T-helper 22 cell (primary cell): ENCODE results near the gene CEP126.

Experiments
- DNase-seq: peaks from one replicate; pipeline ENCODE4 v3.0.0-alpha.2; 2020; ENCODE audit warnings: low read depth

CEP126 gene, protein sequence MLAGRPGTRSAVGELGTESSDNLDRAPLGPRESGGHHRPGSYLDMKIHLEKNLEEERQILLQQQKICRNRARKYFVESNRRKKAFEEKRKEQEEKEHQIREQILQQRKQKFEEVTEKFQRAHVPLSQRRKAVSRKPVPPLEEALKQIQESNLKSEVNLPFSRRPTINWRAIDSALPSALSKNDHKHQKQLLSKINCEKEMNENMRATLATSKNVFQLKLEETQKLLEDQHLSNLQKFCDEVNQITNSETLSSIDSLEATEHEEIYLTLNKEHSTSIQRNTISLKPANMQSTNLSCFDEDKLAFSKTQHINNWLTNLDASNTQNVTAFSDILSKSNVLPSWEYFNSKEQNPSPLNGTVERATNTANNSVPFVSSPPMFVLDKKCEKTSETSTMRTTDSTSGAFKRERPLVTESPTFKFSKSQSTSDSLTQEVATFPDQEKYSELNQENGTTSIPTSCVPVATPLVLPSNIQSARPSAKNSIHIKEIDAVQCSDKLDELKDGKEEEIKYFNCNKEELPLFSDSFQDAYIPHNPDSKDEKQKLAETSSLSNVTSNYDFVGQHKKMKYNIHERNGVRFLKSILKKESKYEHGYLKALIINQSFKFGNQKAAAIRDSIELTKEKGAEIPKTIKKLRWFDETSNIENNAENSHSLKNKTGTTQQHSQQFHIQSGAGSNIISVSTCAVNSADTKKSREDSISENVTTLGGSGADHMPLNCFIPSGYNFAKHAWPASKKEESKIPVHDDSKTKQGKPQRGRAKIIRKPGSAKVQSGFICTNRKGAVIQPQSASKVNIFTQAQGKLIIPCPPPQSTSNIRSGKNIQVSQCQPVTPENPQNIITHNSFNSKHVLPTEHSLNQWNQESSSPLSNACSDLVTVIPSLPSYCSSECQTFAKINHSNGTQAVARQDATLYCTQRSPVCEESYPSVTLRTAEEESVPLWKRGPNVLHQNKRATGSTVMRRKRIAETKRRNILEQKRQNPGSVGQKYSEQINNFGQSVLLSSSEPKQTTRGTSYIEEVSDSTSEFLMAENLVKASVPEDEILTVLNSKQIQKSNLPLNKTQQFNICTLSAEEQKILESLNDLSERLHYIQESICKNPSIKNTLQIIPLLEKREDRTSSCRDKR

DNA sequence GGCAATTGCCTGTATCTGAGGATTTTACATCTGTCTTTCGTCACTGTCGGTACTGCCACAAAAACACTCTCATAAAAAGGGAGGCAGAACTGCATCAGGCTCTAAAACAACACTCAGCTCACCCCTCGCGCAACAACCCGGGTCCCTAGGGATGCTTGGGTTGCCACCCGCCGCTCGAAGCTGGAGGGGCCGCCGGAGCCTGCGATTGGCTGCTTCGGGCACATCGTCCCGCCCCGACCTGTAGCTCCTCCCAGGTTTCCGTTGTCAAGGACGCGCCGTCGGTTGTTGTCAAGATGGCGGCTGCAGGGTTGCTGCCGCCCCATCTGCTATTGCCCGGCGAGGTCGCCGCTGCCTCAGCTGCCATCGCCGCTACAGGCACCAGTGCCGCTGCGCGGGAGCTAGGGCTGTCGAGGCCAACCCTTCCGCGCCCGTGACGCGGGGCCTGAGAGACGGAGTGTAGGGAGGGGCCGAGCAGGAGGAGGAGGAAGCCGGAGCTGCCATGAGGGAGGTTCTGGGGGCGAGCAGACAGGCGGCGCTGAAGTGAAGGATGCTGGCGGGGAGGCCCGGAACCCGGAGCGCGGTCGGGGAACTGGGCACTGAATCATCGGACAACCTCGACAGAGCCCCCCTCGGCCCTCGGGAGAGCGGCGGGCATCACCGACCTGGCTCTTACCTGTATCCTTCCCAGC, at the start of gene CEP126:
Gene CEP126, plus strand, starts transcription at position 273 of the 689 bp plus-strand sequence. Its CDS starts 275 bp downstream, at position 548.
- peak; percentile 87 for DNase-seq

DNA sequence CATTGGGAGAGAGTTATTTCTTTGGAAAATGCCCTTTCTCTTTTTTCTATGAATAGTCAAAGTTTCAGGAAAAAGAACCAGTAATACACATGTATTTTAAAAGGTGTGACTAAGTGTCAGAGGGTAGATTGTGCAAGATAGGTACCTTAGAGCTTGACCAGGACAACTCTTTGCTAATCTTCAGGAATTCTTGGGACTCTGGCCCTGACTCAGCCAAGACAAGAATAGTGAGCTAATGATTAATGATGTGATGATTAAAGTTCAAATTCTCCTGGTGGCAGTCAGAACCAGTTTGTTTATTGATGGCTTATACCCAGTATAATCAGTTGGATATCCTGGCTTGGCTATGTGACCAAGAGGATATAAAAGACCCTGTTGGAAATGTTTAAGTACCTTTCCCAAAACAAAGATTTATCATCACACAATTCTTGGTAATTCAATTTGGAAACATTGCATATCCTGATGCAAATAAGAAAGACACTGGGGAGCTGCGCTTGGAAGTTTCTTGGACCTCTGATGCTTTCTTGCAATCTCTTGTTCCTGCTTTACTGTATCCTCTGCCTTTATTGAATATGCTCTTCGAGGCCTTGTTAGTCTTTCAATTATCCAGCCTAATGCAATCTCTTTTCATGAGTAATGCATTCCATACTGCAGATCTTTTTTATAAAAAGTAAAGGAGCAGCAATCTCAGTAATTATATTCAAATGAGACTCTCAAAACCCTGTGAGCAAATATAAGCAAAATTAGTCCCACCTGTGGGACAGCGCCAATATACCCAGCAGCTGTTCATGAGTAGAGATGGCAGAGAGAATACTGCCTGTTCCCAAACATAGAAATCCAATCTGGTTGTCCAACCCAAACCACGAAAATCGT, 48.0 kb upstream of the CEP126 start:
- no peak for DNase-seq

DNA sequence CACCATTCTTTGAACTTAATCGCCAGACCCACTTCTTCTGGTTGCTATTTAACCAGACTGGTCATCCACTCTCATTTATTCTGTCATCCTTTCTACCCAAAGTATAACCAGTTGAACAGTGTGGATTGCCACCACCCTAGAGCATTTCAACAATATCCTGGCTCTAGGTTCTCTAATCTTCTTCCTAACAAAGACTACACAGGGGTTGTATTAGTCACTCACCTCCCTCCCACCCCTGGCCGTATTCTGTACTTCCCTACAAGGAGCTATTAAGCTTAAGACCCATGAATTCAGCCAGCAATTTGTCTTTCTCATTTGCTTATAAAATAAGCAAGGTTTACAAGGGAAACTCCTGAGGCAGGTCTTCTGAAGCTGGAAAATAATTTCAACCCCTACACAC, 46.9 kb upstream of the CEP126 start:
- no peak for DNase-seq

DNA sequence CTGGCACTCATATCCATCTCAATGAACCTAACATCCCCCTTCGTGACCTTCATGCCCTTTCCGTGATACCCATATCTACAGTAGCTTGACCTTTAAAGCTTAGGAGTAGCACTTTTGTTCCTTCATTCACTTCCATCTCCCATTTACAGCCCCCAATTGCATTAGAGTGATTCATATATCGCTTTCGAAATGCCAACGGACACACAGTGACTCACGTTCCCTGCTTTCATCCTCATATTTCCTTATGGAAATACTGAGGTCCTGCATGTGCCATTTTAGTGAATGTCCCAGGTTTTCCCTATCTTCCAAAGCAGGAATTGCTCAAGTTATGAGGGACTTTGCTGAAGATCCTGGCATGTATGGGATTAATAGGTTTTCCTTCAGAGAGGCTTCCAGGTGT, 44.3 kb upstream of the CEP126 start:
- DNase-seq, result no peak

GRCh38 chr11:101872171-101872882, 42.5 kb upstream of the CEP126 start:
- DNase-seq, result no peak

- DNase-seq, result no peak
Measured at GRCh38 chr11:101880222-101880621, 34.6 kb upstream of the CEP126 start.

GRCh38 chr11:101881586-101881985, 33.2 kb upstream of the CEP126 start:
- no peak for DNase-seq

GRCh38 chr11:101885631-101886030, 29.2 kb upstream of the CEP126 start:
- no peak for DNase-seq

GRCh38 chr11:101889767-101890166, 25.0 kb upstream of the CEP126 start:
- DNase-seq, result no peak

DNA sequence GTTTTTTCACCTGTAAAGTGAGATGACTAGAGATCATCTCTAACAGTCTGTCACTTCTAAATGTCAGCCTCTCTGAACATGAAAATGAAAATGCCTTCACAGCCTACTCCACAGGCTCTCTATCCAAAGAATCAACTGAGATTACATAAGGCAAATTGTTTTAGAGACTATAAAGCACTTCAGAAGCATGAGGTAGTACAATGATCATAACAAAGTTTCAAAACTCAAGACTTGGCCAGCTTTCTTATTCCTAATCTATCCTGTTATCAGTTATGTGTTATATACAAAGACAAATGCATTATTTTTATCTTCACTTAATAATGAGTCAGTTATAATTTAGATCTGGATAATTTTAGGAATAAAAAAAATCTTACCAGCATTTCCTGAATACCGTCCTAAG, 20.3 kb upstream of the CEP126 start:
- no peak for DNase-seq

GRCh38 chr11:101907815-101908214, 7.0 kb upstream of the CEP126 start:
- DNase-seq, result no peak

DNA sequence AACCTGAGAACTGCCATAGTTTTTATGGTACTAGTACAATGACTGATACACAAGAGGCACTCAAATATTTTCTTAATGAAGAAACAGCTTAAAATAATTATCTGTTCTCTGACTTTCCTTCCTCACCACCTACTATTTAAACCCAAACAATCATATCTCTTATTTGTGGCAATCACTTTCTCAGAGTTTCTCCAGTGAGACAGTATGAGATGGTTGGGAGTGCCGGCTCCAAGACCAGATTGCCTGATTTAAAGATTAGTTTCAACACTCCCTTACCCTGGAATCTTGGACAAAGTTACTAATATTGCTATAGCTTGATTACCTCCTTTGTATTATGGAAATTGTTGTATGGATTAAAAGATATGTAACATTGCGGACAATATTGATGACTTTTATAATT, 5.7 kb upstream of the CEP126 start:
- no peak for DNase-seq

GRCh38 chr11:101912823-101913284, 2.0 kb upstream of the CEP126 start:
- no peak for DNase-seq

GRCh38 chr11:101913656-101914055, 1.2 kb upstream of the CEP126 start:
- DNase-seq, result no peak

- no peak for DNase-seq
Measured at GRCh38 chr11:101914341-101914737, 471 bp upstream of the CEP126 start.

DNA sequence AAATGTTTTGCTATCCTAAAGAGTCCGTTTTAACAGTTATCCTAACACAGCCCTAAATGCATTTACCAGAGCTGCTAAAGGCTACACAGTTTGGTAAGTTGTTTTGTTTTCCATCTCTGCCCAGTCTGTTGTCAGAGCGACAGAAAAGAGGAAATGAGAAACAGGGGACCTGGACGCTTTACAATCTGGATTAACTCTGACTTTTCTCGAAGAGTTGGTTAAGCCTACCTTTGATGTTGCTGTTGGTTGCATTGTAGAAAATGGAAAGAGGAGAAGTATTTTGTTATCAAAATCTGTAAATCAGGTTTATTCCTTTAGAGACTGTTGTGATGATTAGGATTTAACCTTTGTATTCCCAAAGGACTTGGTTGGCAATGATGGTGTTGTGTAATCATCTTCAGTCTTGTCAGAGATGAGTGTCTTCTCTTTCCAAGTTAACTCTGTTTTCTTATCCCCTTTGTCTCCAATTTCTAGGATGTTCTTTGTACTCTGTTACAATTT, 1.0 kb downstream of the CEP126 start:
- no peak for DNase-seq

DNA sequence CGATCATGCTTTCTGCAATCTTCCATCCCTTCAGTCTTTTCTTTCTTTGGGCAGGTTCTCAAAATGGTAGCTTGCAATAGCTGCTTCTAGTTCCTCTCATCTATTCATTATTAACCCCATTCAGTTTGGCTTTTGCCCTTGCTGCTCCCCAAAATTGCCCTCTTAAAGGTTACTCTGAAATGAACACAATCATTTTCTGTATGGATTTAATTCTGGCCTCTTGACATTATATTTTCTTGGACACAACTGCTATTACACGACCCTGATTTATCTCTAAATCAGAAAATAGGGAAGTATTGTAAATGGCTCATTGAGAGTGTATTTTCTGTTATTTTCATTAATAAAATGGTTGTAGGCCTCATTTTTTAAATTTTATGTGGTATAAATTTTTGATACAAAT, 1.6 kb downstream of the CEP126 start, which contains the start of gene ANGPTL5:
Gene ANGPTL5, minus strand, starts transcription at position 101 of the 400 bp plus-strand sequence. CDS start 8,613 bp downstream, outside the sequence.
- DNase-seq, result no peak

DNA sequence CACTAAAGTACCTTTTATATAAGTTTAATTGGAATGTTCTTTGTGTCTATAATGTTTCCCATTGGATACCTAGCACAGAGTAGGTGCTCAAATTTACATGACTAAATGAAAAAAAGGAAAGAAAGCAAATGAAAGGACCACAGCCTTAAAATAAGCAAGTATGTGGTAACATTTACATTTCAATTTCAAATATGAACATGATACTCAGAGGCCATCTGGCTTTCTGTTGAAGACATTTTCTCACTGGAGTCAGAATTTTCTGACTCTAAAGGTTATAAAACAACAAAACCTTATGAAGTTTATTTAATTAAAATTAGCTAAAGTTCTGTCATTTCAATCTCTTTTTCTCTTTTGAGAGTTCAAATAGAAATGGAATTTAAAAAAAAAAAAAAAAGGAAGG, 2.4 kb downstream of the CEP126 start:
- no peak for DNase-seq

DNA sequence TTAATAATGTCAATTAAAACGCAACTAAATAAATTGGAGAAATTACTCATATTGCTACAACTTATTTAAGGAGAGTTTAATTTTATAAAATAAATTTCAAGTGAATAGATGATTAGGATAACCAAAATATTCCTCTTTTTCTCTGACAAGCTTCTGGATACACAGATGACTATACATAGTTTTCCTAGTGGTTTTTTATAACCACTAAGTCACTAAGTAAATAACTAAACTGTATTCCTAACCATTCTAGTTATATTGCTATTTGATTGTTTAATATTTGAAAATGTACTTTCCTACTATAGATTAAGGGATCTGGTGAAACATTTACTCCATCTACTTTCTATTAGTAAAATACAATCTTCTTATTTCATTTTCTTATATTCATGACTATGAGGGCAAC, 6.2 kb downstream of the CEP126 start:
- no peak for DNase-seq

- no peak for DNase-seq
Measured at GRCh38 chr11:101923554-101923953, 8.7 kb downstream of the CEP126 start.
